K562 (cell line): Measurements from ENCODE around the gene DOK3. TPM values are rescaled to one million over a fixed set of nuclear protein-coding genes. Genes with fewer than 3 reads are reported as not detected.

Experiments
- DLX4 ChIP-seq: fragments of 250-450 bp; sonication (Bioruptor Pico); IDR thresholded peaks from 2 replicates; pipeline ENCODE4 v1.6.1; 2021; ENCODE audit warnings: mild to moderate bottlenecking
- L3MBTL2 ChIP-seq: fragments of 450-650 bp; IDR thresholded peaks from 2 replicates; pipeline ENCODE4 v1.6.1; 2016; ENCODE audit warnings: mild to moderate bottlenecking, moderate library complexity
- PHF8 ChIP-seq: fragments of 200-600 bp; sonication (generic); IDR thresholded peaks from 2 replicates; pipeline ENCODE4 v1.6.1; 2012; ENCODE audit warnings: mixed run types, mild to moderate bottlenecking, inconsistent platforms, low read length, moderate library complexity, borderline replicate concordance
- POLR3G ChIP-seq: IDR thresholded peaks from 2 replicates; pipeline ENCODE4 v1.6.1; 2011; ENCODE audit not compliant: insufficient read length, insufficient replicate concordance; ENCODE audit errors: extremely low read depth
- PRMT5 ChIP-seq: sonication (generic); formaldehyde crosslinking; IDR thresholded peaks from 2 replicates; pipeline ENCODE4 v1.5.0; 2020; ENCODE audit warnings: missing genetic modification reagents
- SIN3A ChIP-seq, 2 experiments: fragments of 150-350 bp in 1 of 2; IDR thresholded peaks; 2 replicates each; pipeline ENCODE4 v1.6.1; 2011 to 2016; ENCODE audit warnings: borderline replicate concordance in 2 of 2, low read depth in 2 of 2, low read length in 2 of 2, mild to moderate bottlenecking in 2 of 2, moderate library complexity in 2 of 2; ENCODE audit not compliant: control insufficient read depth in 1 of 2
- TCF7L2 ChIP-seq: fragments of 150-350 bp; IDR thresholded peaks from 2 replicates; pipeline ENCODE4 v1.6.1; 2016; ENCODE audit warnings: low read depth, mild to moderate bottlenecking, low read length, moderate library complexity
- TEAD1 ChIP-seq, 2 experiments: fragments of 450-650 bp in 1 of 2; sonication (generic) in 1 of 2; formaldehyde crosslinking; IDR thresholded peaks; 2 replicates each; pipeline versions ENCODE4 v1.4.0 to v1.8.0; 2020 to 2022; ENCODE audit warnings: mild to moderate bottlenecking in 2 of 2, missing genetic modification reagents in 1 of 2
- YY1 ChIP-seq, 3 experiments: IDR thresholded peaks; 2 replicates each; pipeline ENCODE4 v1.6.1; 2011; ENCODE audit warnings: low read length in 2 of 3, mild to moderate bottlenecking in 2 of 3, moderate library complexity in 2 of 3, borderline replicate concordance in 1 of 3, control low read depth in 1 of 3, low read depth in 1 of 3; ENCODE audit not compliant: insufficient read depth in 3 of 3, insufficient replicate concordance in 2 of 3, control insufficient read depth in 1 of 3, insufficient read length in 1 of 3; ENCODE audit errors: extremely low read depth in 1 of 3
- ZBTB7A ChIP-seq: IDR thresholded peaks from 2 replicates; pipeline ENCODE4 v1.6.1; 2011; ENCODE audit warnings: low read depth, mild to moderate bottlenecking, low read length, moderate library complexity, borderline replicate concordance; ENCODE audit not compliant: control insufficient read depth
- ZNF280B ChIP-seq: fragments of 250-450 bp; sonication (Bioruptor Pico); IDR thresholded peaks from 2 replicates; pipeline ENCODE4 v1.5.1; 2021; ENCODE audit warnings: mild to moderate bottlenecking
- polyA plus RNA-seq, 8 experiments: library from polyadenylated mRNA; depleted of rRNA in 4 of 8; stranded (reverse) in 5 of 8; unstranded in 3 of 8; fragments of >200 nt; fragmentation: Nextera tagmentation in 2 of 8; fragmentation: Illumina TruSeq in 1 of 8; extraction: Ambion mirVana in 2 of 8; extraction: Trizol in 1 of 8; gene quantifications; 2 replicates each; pipeline versions ENCODE4 v1.2.1 to v1.2.3, GENCODE V29; 2011 to 2014; ENCODE audit warnings: inconsistent platforms in 1 of 8, missing spikeins in 1 of 8
- total RNA-seq, 7 experiments: library from RNA; depleted of rRNA in 6 of 7; stranded (reverse); fragments of >200 nt in 6 of 7; fragmentation: Illumina TruSeq in 2 of 7; extraction: Trizol in 2 of 7; gene quantifications; 2 replicates each; pipeline versions ENCODE4 v1.2.1 to v1.2.3, GENCODE V29; 2011 to 2021; ENCODE audit warnings: low replicate concordance in 1 of 7
- TF ChIP-seq, protein P1 (sequence below), 2 experiments: IDR thresholded peaks; 2 replicates each; pipeline ENCODE4 v1.6.1; 2012; ENCODE audit warnings: improper control_type of control experiment in 2 of 2, low read depth in 2 of 2, low read length in 2 of 2, borderline replicate concordance in 1 of 2
- TF ChIP-seq, protein P2 (sequence below): IDR thresholded peaks from 3 replicates; pipeline ENCODE4 v1.6.1; 2011; ENCODE audit warnings: borderline replicate concordance, mild to moderate bottlenecking, moderate library complexity; ENCODE audit not compliant: insufficient read length; ENCODE audit errors: extremely low read depth
- TF ChIP-seq, protein P3 (sequence below): sonication (generic); formaldehyde crosslinking; IDR thresholded peaks from 2 replicates; pipeline ENCODE4 v1.8.1; 2022; ENCODE audit warnings: missing genetic modification reagents

DOK3 gene
- total and polyA plus RNA-seq, 9 of the 15 experiments (the other 6 are each of a cell fraction or from before 2014, with no cell fraction given): 1.3 to 23.0 (median 8.0) TPM

- no peak for TF ChIP-seq TEAD1 (CRISPR knock-in tag; IDR thresholded peaks at IDR 0.05)
- TF ChIP-seq, protein P1, sequence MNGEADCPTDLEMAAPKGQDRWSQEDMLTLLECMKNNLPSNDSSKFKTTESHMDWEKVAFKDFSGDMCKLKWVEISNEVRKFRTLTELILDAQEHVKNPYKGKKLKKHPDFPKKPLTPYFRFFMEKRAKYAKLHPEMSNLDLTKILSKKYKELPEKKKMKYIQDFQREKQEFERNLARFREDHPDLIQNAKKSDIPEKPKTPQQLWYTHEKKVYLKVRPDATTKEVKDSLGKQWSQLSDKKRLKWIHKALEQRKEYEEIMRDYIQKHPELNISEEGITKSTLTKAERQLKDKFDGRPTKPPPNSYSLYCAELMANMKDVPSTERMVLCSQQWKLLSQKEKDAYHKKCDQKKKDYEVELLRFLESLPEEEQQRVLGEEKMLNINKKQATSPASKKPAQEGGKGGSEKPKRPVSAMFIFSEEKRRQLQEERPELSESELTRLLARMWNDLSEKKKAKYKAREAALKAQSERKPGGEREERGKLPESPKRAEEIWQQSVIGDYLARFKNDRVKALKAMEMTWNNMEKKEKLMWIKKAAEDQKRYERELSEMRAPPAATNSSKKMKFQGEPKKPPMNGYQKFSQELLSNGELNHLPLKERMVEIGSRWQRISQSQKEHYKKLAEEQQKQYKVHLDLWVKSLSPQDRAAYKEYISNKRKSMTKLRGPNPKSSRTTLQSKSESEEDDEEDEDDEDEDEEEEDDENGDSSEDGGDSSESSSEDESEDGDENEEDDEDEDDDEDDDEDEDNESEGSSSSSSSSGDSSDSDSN (IDR thresholded peaks at IDR 0.05; ENCODE audit: borderline replicate concordance in 1 of 2, low read depth in 2 of 2, low read length in 2 of 2): no peak
- no peak for TF ChIP-seq POLR3G
- 0 out of 4 replicates have a peak, but pooled peaks have one; percentile 30 to 42 for TF ChIP-seq SIN3A (IDR thresholded peaks at IDR 0.05; ENCODE audit: borderline replicate concordance in 2 of 2, control insufficient read depth in 1 of 2, low read depth in 2 of 2, low read length in 2 of 2)
- TF ChIP-seq TCF7L2: no peak
- peak; percentile 64 for TF ChIP-seq ZBTB7A
- TF ChIP-seq, protein P2, sequence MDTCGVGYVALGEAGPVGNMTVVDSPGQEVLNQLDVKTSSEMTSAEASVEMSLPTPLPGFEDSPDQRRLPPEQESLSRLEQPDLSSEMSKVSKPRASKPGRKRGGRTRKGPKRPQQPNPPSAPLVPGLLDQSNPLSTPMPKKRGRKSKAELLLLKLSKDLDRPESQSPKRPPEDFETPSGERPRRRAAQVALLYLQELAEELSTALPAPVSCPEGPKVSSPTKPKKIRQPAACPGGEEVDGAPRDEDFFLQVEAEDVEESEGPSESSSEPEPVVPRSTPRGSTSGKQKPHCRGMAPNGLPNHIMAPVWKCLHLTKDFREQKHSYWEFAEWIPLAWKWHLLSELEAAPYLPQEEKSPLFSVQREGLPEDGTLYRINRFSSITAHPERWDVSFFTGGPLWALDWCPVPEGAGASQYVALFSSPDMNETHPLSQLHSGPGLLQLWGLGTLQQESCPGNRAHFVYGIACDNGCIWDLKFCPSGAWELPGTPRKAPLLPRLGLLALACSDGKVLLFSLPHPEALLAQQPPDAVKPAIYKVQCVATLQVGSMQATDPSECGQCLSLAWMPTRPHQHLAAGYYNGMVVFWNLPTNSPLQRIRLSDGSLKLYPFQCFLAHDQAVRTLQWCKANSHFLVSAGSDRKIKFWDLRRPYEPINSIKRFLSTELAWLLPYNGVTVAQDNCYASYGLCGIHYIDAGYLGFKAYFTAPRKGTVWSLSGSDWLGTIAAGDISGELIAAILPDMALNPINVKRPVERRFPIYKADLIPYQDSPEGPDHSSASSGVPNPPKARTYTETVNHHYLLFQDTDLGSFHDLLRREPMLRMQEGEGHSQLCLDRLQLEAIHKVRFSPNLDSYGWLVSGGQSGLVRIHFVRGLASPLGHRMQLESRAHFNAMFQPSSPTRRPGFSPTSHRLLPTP: no peak
- TF ChIP-seq PRMT5 (CRISPR knock-in tag): no peak
- peak; percentile 34; the same call in 1 of the 2 replicates for TF ChIP-seq PHF8
- TF ChIP-seq YY1 (IDR thresholded peaks at IDR 0.05; ENCODE audit: borderline replicate concordance in 1 of 3, control insufficient read depth in 1 of 3, extremely low read depth in 1 of 3, insufficient read depth in 3 of 3, insufficient read length in 1 of 3, insufficient replicate concordance in 2 of 3, low read depth in 1 of 3, low read length in 2 of 3): peak in 1 of 3 experiments; percentile 33
- peak; percentile 50 for TF ChIP-seq L3MBTL2
- TF ChIP-seq, protein P3, sequence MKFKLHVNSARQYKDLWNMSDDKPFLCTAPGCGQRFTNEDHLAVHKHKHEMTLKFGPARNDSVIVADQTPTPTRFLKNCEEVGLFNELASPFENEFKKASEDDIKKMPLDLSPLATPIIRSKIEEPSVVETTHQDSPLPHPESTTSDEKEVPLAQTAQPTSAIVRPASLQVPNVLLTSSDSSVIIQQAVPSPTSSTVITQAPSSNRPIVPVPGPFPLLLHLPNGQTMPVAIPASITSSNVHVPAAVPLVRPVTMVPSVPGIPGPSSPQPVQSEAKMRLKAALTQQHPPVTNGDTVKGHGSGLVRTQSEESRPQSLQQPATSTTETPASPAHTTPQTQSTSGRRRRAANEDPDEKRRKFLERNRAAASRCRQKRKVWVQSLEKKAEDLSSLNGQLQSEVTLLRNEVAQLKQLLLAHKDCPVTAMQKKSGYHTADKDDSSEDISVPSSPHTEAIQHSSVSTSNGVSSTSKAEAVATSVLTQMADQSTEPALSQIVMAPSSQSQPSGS (CRISPR knock-in tag): no peak
- no peak for TF ChIP-seq DLX4 (CRISPR knock-in tag)
- no peak for TF ChIP-seq ZNF280B (CRISPR knock-in tag)
These were observed 36.9 kb downstream of the DOK3 start (continued) for GRCh38 chr5:177472460-177473442.
